ENCODE measurements around the gene RPRD2. TPM values are rescaled to one million over a fixed set of nuclear protein-coding genes. Genes with fewer than 3 reads are reported as not detected.

RPRD2 gene
- total and polyA plus RNA-seq, 2 experiments from 2014 or later: 16.8 to 20.4 TPM

- peaks cover 32% of the 10 kb centered on the region for H3K4me1 Mint-ChIP-seq
- TF ChIP-seq CTCF (conservative IDR thresholded peaks at IDR 0.05; ENCODE audit: low read depth in 2 of 2) (no peak), REST (IDR thresholded peaks at IDR 0.05; ENCODE audit: unreplicated experiment) (no peak), JUNB (IDR thresholded peaks at IDR 0.05; ENCODE audit: unreplicated experiment) (no peak), ZNF114 (CRISPR knock-in tag; IDR thresholded peaks at IDR 0.05) (no peak), ZNF462 (CRISPR knock-in tag; IDR thresholded peaks at IDR 0.05) (no peak), CREB1 (CRISPR knock-in tag; IDR thresholded peaks at IDR 0.05; ENCODE audit: low read depth) (no peak), POLR2AphosphoS5 (IDR thresholded peaks at IDR 0.05; ENCODE audit: low read depth) (no peak), ZNF331 (CRISPR knock-in tag; IDR thresholded peaks at IDR 0.05; ENCODE audit: low read depth) (no peak)
Measured at GRCh38 chr1:150371110-150371509, 7.2 kb downstream of the RPRD2 start.

More at GRCh38 chr1:150371110-150371509, 7.2 kb downstream of the RPRD2 start:
- Mint-ChIP-seq H3K27ac (no peak overlapping the region), H3K36me3 (ENCODE audit: low read depth) (peaks cover 9% of the 10 kb centered on the region), H3K4me3 (no peak overlapping the region), H3K9me3 (no peaks in the 10 kb centered on the region), H3K27me3 (ENCODE audit: insufficient read depth, low read depth, poor library complexity) (no peaks in the 10 kb centered on the region)
- H3K4me2 ChIP-seq: no peak overlapping the region
- no peak overlapping the region for H3K27ac ChIP-seq (ENCODE audit: low read depth)
- peaks cover 100% of the 10 kb centered on the region for H3K79me2 ChIP-seq (replicated peaks; ENCODE audit: insufficient read depth)
- H3F3A ChIP-seq (replicated peaks; ENCODE audit: low read depth): no peaks in the 10 kb centered on the region
- peaks cover 43% of the 10 kb centered on the region; the same call in 1 of the 2 replicates for H4K20me1 ChIP-seq (replicated peaks; ENCODE audit: insufficient read depth)
- no peak overlapping the region for H3K4me3 ChIP-seq
- no peak overlapping the region for H2AFZ ChIP-seq
- no peaks in the 10 kb centered on the region for H3K9me2 ChIP-seq (ENCODE audit: insufficient read depth)
- DNase-seq (ENCODE audit: low spot score) (no peak), ATAC-seq (no peak)
- no peaks in the 10 kb centered on the region for H3K27me3 ChIP-seq (ENCODE audit: insufficient read depth)
- peaks cover 30% of the 10 kb centered on the region for H3K4me1 ChIP-seq (ENCODE audit: insufficient read depth)
- H3K36me3 ChIP-seq (ENCODE audit: insufficient read depth): no peaks in the 10 kb centered on the region
